ENCODE measurements around the gene RPL23.

- TF ChIP-seq POLR2A (IDR thresholded peaks at IDR 0.05; ENCODE audit: low read length) (no peak), GATA1 (IDR thresholded peaks at IDR 0.05; ENCODE audit: low read depth, low read length) (no peak)
These were observed 39.6 kb upstream of the RPL23 start for GRCh38 chr17:38893113-38893512.

All from erythroblast (primary cell).